Cardiac fibroblast (primary cell): Measurements from ENCODE around the gene GMPR2.

Experiments used
- DNase-seq, 2 donors: peaks; one replicate each; pipeline versions ENCODE4 v3.0.0 to v3.0.0-alpha.2; 2010; ENCODE audit warnings: low read depth in 2 of 2
- H3K4me3 ChIP-seq, 2 donors: replicated peaks in 1 of 2; 1 replicate in 1 of 2; 2 replicates in 1 of 2; pipeline ENCODE4 v1.5.1; 2011; ENCODE audit warnings: low read depth in 2 of 2, low read length in 2 of 2, mild to moderate bottlenecking in 2 of 2, moderate library complexity in 1 of 2
- TF ChIP-seq, protein P1 (sequence below): IDR thresholded peaks from one replicate; pipeline ENCODE4 v1.5.1; 2011; ENCODE audit warnings: low read depth, mild to moderate bottlenecking, low read length, inconsistent platforms

GMPR2 gene

DNA sequence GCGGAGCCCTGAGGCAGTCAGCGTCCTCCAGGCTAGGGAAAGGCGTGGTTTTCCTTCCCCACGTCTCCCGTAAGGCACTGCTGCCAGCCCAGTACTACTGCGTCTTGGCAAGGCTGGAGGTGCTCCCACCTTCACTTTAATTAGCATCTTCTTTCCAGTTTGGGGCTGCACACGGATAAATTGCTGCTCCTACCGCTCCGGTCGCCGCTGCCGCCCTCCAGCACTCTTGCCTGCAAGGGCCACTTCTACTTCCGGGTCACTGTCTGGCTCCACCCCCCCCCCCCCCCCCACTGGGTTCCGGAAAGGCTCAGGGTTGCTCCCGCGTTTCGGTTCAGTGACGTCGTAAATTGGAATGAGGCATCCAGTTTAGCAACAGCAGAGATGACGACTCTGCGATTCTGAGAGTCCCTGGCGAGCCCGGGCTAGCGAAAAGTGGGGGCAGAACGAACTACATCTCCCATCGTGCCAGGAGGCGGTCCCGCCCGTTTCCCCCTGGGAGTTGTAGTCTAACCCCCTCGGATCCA, 546 bp upstream of the GMPR2 start, which contains the start of gene NEDD8:
TSS of gene NEDD8 (minus strand) at position 247 of the 524 bp plus-strand sequence. CDS start at position 147, 100 bp downstream.
- TF ChIP-seq, protein P1, sequence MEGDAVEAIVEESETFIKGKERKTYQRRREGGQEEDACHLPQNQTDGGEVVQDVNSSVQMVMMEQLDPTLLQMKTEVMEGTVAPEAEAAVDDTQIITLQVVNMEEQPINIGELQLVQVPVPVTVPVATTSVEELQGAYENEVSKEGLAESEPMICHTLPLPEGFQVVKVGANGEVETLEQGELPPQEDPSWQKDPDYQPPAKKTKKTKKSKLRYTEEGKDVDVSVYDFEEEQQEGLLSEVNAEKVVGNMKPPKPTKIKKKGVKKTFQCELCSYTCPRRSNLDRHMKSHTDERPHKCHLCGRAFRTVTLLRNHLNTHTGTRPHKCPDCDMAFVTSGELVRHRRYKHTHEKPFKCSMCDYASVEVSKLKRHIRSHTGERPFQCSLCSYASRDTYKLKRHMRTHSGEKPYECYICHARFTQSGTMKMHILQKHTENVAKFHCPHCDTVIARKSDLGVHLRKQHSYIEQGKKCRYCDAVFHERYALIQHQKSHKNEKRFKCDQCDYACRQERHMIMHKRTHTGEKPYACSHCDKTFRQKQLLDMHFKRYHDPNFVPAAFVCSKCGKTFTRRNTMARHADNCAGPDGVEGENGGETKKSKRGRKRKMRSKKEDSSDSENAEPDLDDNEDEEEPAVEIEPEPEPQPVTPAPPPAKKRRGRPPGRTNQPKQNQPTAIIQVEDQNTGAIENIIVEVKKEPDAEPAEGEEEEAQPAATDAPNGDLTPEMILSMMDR, result no peak
- peak within 1 kb of the TSS; percentile 80 to 85 for H3K4me3 ChIP-seq
- peak; percentile 97 to 99 for DNase-seq

DNA sequence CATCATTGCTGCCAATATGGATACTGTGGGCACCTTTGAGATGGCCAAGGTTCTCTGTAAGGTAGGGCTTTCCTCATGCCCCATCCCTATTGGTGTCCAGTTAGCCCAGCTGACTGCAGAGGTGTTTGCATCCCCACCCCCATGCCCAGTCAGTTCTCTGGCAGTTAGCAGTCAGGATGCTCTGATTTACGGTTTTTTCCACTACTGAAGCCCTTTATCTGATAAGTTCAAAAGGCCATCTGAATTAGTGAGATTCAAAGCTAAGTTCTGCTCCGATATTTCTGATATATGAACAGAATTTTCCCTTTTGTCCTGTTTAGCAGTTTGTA, 773 bp downstream of the GMPR2 start:
- TF ChIP-seq, protein P1, result no peak
- no peak for DNase-seq
- H3K4me3 ChIP-seq, result peak overlapping the region; percentile 80 to 85

DNA sequence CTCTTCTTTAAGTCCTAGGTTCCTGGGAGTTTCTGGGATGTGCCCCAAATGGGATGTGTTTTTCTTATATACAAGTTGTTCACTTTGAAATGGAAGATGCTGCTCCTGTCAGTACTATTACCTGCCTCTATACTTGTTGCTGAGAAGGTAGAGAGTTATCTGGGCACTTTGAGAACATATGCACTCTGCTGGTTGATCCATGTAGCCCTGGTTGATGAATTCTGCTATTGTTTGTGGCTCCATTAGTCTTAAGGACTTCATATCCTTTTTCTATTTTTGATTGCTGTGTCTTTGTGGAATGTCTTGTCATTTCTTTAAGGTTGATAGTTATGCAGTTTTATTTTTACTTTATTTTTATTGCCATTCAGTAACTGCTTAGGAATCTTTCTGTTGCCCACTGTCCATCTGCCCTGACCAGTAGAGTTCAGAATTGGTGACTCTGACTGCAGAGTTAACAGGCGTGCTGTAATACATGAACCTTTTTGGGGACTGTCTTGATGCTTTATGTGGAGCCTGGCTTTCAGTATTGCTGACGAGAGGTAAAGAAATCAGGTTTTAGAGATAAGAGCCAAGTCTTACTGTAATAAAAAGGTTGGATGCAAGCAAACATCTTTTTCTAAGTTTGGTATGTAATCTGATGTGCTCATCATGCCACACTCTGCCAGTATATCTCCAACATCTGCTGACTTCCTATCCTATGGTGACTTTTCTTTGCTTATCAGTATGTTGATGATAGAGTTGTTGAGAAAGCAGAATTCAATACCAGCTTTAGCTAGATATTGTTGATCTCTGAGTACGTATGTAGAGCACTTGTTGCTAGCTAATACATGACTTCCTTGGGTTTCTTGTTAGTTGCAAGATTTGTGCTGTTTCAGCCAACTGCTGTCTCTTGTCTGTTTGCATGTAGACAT, 1.6 kb downstream of the GMPR2 start:
- no peak overlapping the region for H3K4me3 ChIP-seq
- no peak for DNase-seq
- TF ChIP-seq, protein P1, result no peak

DNA sequence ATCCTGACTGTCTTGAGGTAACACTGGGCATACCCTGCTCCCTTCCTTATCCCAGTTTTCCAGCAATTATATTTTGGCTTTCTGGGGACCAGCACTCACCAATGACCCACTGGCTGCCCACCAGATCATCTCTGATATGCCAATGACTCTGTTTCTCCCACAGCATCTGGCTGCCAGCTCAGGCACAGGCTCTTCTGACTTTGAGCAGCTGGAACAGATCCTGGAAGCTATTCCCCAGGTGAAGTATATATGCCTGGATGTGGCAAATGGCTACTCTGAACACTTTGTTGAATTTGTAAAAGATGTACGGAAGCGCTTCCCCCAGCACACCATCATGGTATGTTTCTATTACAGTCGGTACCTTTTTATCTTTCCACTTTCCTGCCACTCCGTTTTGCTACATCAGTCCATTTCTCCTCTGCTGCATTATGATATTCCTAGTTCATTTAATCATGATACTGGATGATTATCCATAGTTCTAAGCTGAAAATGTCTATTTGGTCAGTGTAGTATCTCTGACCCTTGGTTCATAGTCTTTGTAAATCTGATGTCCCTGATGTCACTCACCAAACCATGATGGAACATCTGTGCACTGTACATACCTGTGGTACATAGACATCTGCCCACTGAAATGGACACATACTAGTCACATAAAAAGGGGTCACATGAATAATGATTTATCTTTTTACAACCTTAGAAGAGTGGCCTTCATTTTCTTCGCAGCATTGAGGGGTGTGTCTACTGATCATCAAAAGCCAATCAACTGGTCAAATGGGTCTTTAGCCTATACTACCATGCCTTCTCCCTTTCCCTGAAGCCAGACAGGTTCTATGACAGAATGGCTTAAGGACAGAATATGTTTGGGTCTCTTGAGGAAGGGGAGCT, 3.3 kb downstream of the GMPR2 start:
- DNase-seq, result no peak
- TF ChIP-seq, protein P1, result no peak
- H3K4me3 ChIP-seq, result no peak overlapping the region

DNA sequence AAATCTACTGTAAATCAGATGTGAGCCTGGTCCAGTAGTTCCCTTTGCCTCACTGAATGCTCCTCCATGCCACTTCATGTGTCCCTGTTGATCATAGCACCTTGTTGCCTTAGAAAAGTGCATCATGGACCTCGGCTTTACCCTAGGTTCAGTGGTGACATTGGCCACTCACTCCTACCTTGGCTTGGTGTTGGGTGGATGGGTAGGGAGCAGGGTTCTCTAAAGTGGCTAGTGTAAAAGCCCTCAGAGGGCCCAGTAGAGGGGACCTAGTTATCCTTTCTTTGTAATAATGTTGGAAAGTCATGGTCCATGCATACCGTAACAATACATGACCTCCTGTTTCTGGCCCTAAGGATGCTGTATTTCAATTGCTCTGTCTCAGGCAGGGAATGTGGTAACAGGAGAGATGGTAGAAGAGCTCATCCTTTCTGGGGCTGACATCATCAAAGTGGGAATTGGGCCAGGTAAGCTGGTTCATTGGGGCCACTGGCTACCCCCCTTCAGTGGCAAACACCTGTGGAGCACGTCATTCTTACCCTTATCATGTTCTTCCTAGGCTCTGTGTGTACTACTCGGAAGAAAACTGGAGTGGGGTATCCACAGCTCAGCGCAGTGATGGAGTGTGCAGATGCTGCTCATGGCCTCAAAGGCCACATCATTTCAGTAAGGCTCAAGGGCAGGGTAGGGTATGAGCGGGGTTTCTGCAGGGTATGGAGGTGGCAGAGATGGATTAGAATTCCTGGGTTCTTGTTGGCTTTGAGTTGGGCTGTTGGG, 4.1 kb downstream of the GMPR2 start:
- TF ChIP-seq, protein P1, result no peak
- no peak overlapping the region for H3K4me3 ChIP-seq
- DNase-seq, result no peak

DNA sequence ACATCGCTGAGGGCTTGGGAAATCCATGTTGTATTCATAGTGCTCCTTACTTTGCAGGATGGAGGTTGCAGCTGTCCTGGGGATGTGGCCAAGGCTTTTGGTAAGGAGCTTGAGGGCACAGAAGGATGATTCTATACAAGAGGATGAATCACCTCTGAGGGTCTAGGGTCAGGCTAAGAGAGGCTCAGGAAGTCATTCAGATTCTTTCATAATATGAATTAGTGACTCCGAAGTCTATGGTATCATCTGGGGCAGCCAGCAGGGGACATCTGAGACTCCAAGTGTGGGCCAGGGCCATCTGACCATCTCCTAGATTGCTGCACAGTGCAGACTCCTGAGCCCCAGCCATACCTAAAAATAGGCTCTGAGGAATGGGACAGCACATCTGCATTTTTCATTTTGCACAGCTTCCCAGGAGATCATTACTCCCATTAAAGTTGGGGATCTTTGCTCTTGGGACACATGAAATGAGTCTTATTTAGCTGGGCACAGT, 4.8 kb downstream of the GMPR2 start:
- H3K4me3 ChIP-seq, result no peak overlapping the region
- DNase-seq, result no peak
- TF ChIP-seq, protein P1, result no peak
